ENCODE data around the gene DIRAS1. TPM values are rescaled to one million over a fixed set of nuclear protein-coding genes. Genes with fewer than 3 reads are reported as not detected.

DIRAS1 gene
- polyA plus RNA-seq, 1 experiment = 21.4 TPM

GRCh38 chr19:2665103-2665502, 56.1 kb downstream of the DIRAS1 start:
- CTCF ChIA-PET = no interaction called here
- no peak for TF ChIP-seq CTCF (IDR thresholded peaks at IDR 0.05; ENCODE audit: insufficient read depth, low read depth, low read length)
- DNase-seq (ENCODE audit: low read depth) = no peak
- Histone ChIP-seq H3K36me3 (ENCODE audit: control insufficient read depth, insufficient read depth, low read length) (no peaks in the 10 kb centered on the region), H3K4me3 (ENCODE audit: low read depth, low read length) (no peak overlapping the region), H3K27me3 (ENCODE audit: control insufficient read depth, insufficient read depth, low read length) (peaks cover 1% of the 10 kb centered on the region; the same call in 1 of the 2 replicates)
- POLR2A ChIA-PET = no interaction called here

Other genes with a start within 250 kb of the DIRAS1 start
- 54.5 and 69.8 TPM in 2 replicates for gene GADD45B, start 245.2 kb downstream of the DIRAS1 start, polyA plus RNA-seq (2011; rRNA removed)
- gene GNG7, start 18.7 kb downstream of the DIRAS1 start, polyA plus RNA-seq (2011; rRNA removed) = 0.20 and 0.22 TPM in 2 replicates
- 51.7 and 67.9 TPM in 2 replicates for gene SLC39A3, start 18.6 kb upstream of the DIRAS1 start, polyA plus RNA-seq (2011; rRNA removed)
- 45.2 and 88.2 TPM in 2 replicates for gene SGTA, start 61.9 kb upstream of the DIRAS1 start, polyA plus RNA-seq (2011; rRNA removed)
- gene THOP1, start 64.1 kb upstream of the DIRAS1 start, polyA plus RNA-seq (2011; rRNA removed) = 43.5 and 71.7 TPM in 2 replicates
- gene ZNF554, start 98.5 kb upstream of the DIRAS1 start, polyA plus RNA-seq (2011; rRNA removed) = 2.1 and 2.2 TPM in 2 replicates
- gene ZNF555, start 120.1 kb upstream of the DIRAS1 start, polyA plus RNA-seq (2011; rRNA removed) = 3.0 and 5.0 TPM in 2 replicates
- gene ZNF556, start 146.0 kb upstream of the DIRAS1 start, polyA plus RNA-seq (2011; rRNA removed) = not detected in 2 replicates
- 1.8 and 2.8 TPM in 2 replicates for gene ZNF57, start 179.6 kb upstream of the DIRAS1 start, polyA plus RNA-seq (2011; rRNA removed)
- gene ZNF77, start 223.6 kb upstream of the DIRAS1 start, polyA plus RNA-seq (2011; rRNA removed) = 3.2 and 3.4 TPM in 2 replicates